Cardiac fibroblast (primary cell): ENCODE measurements around the gene NEURL1.

ENCODE experiments used
- DNase-seq, 2 donors: peaks; one replicate each; pipeline versions ENCODE4 v3.0.0 to v3.0.0-alpha.2; 2010; ENCODE audit warnings: low read depth in 2 of 2
- H3K4me3 ChIP-seq, 2 donors: replicated peaks in 1 of 2; 1 replicate in 1 of 2; 2 replicates in 1 of 2; pipeline ENCODE4 v1.5.1; 2011; ENCODE audit warnings: low read depth in 2 of 2, low read length in 2 of 2, mild to moderate bottlenecking in 2 of 2, moderate library complexity in 1 of 2
- CTCF ChIP-seq: IDR thresholded peaks from one replicate; pipeline ENCODE4 v1.5.1; 2011; ENCODE audit warnings: low read depth, mild to moderate bottlenecking, low read length, inconsistent platforms

NEURL1 gene

DNA sequence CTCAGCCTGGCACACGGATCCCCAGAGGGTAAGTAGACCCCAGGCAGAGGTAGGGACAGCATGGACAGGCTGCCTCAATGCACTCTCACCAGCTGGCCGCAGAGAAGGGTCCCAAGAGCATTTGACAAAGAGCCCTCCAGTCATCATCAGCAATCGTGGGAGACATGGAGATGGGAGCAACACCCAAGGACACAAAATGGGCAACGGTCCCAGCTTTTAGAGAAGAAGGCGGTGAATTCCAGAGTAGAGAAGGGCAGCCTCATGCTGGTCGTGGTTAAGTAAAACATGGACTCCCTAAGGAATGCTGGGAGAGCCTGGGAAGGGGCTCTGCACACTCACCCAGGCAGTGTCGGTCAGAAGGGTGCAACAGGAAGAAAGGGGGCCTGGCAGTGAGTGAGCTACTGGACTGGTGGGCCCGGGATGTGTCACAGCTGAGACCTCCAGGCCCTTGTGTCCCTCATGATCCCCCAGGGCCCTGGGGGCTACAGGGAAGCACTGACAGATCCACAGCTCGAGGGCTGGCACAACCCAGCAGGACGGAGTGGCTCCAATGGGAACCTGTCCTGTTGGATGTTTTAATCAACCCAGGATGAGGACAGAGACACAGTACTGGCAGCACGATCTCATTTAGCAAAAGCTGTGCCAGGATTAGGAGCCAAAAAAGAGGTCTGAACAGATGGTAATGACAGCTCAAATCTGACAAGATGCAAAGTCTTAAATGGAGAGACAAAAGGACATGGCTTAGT is 147.1 kb downstream of the NEURL1 start:
- H3K4me3 ChIP-seq: no peak overlapping the region
- no peak for TF ChIP-seq CTCF
- DNase-seq: peak; percentile 30 to 65

- no peak for DNase-seq
- H3K4me3 ChIP-seq: no peak overlapping the region
- no peak for TF ChIP-seq CTCF
These were observed 147.8 kb downstream of the NEURL1 start for GRCh38 chr10:103641326-103641725.
